ENCODE results near the gene TYMP.

Gene TYMP

DNA sequence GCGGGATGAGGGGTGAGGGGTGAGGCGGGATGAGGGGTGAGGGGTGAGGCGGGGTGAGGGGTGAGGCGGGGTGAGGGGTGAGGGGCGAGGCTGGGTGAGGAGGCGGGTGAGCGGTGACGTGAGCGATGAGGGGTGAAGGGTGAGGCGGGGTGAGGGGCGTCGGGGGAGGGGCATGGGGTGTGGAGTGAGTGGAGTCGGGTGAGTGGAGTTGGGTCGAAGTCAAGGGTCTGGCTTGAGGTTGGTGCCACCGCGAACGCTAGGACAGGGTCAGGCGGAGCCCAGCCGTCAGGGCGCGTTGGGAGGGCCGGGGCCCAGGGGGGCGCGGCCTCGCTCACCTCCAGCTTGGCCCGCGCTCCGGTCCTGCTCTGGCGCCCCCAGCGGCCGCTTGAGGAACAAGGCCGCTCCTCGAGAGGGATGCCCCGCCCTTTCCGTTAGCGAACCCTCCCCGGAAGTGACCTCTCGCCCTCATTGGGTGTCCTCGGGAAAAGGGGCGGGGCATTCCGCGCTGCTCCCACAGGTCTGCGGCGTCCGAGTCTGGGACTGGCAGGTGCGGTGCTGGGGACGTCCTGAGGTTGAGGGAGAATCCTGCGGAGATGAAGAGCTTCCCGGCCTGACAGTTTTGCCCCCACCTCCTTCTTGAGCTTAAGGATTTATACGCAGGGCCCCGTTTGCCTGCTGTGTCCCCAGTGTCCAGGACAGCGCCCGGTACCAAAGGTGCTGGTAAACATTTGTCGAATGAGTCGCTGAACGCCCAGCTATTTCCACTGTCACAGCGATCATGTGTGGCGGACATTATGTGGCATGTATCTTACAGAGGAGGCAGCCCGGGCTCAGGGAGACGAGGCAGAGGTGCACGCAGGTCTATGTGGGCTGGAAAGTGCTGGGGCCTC lies 33.0 kb upstream of the TYMP start, which contains the start of gene SYCE3:
Gene SYCE3 (minus strand): TSS at position 397 of the 890 bp plus-strand sequence. CDS start 6,514 bp downstream, outside the sequence.
- DNase-seq, result peak; percentile 98

- DNase-seq, result no peak
Measured at GRCh38 chr22:50561401-50562358, 31.9 kb upstream of the TYMP start.

GRCh38 chr22:50560034-50560433 lies 30.2 kb upstream of the TYMP start:
- no peak for DNase-seq

DNA sequence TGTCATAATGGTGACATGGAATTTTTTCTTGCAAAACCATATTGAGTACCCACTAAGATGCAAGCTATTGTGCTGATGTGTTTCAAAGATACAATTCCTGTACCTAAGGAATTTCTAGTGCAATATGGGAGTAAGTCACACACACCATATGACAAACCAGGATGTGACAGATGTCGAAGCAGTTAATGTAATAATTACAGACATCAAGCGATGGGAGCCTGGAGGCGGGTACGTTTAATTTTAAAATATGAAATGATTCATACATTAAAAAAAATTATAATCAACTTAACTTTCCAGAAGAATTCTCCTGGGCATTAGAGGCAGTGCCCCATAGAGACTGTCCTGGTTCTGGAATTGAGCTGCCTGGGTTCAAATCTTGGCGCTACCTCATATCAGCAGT lies 26.9 kb upstream of the TYMP start:
- no peak for DNase-seq

- no peak for DNase-seq
Measured at GRCh38 chr22:50553310-50553709, 23.5 kb upstream of the TYMP start.

DNA sequence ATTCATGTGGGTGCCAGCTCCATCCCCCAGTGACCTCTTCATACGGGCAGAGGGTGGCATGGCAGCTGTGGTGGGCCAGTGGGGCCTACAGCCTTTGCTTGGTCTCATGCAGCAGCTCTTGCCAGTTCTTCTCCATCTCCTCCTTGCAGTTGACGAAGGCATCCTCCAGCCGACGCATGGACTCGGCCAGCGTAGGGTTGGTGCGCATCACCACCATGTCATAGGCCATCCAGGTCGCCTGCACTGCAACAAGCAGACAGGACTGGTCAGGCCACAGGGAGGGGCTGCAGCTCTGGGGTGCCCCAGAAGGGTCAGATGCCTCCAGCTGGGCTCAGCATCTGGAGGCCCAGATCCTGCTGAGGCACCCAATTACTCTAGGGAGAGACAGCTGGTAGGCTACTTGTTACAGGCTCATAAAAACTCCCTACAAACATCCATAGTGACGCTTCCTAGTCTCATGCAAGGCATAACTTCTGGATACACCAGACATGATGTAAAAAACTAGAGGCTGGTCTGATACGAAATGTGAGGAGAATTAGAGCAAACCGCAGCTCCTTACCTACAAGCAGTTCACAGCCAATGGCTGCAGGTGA lies 21.4 kb upstream of the TYMP start:
- no peak for DNase-seq

GRCh38 chr22:50550395-50550794 lies 20.6 kb upstream of the TYMP start:
- DNase-seq, result no peak

GRCh38 chr22:50548921-50549790 lies 19.3 kb upstream of the TYMP start:
- no peak for DNase-seq

DNA sequence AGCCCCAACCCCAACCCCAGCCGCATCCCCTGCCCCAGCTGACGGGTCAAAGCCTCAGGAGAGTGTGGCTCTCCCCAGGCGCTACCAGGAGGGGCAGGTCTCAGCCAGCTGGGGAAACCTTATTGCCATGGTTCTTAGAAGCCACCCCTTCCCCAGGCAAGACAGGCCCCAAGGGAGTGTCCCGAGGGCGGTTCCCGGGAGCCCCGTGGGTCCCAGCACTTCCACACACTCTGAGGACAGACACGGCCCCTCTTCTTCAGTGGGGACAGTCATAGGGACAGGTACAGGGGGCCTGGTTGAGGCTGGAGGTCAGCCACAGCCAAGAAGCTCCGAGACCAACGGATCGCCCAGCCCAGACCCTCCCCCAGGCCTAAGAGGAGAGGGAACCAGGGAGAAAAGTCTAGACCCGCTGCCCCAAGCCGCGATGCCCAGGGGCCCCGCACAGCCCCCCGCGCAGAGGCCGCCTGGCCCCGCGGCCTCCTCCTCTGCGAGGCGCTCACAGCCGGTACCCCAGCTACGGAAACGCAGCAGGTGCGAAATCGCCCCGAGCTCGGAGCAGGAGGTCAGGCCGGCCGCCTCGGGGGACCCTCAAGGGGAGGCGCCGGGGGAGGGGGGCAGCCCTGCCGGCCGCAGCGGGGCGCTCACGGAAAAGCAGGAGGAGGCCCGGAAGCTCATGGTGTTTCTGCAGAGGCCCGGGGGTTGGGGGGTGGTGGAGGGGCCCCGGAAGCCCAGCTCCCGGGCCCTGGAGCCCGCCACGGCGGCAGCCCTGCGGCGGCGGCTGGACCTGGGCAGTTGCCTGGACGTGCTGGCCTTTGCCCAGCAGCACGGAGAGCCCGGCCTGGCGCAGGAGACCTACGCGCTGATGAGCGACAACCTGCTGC lies 18.5 kb upstream of the TYMP start:
- DNase-seq, result peak; percentile 38

- DNase-seq, result no peak
Measured at GRCh38 chr22:50547263-50547985, 17.6 kb upstream of the TYMP start.

GRCh38 chr22:50546326-50547262 lies 16.8 kb upstream of the TYMP start:
- DNase-seq, result no peak

DNA sequence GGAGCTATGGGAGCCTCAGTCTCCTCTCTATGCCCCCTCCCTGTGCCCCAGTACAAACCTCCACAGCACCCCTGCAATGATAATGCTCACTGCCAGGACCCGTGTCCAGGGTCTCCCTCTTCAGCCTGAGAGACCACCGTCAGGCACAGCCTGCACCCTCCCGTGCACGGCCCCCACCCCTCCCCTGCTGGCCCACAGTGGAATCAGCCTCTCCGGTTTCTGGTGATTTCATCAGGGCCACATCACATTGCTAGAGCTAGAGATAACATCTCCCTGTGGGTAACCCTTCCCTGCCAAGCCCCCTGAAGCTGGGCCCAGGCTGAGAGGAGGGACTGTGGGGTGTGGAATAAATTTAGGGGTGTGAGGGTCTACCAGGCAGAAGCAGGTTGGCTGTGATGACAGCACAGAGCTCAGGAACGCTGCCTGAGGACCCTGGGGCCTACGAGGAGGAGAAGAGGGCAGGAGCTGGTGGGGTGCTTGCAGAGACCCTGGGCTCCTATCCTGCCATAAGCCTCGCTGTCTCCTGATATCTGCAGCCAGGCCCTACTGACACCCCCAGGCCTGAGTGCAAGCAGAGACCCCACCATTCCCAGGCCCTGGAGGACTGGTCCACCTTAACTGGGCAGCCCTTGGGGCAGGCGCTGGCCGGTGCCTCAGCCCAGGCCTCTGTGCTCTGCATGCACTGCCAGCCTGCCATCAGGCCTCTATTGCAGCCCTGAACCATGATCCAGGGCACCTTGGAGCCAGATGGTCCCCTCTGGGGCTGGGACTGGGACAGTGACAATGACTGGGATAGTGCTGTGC lies 15.9 kb upstream of the TYMP start, which contains the start of gene KLHDC7B:
Gene KLHDC7B (plus strand): TSS at position 378 of the 804 bp plus-strand sequence. CDS start 345 bp downstream, at position 723.
- DNase-seq, result peak; percentile 74

- peak; percentile 68 for DNase-seq
Measured at GRCh38 chr22:50544746-50545253, 15.0 kb upstream of the TYMP start.

DNA sequence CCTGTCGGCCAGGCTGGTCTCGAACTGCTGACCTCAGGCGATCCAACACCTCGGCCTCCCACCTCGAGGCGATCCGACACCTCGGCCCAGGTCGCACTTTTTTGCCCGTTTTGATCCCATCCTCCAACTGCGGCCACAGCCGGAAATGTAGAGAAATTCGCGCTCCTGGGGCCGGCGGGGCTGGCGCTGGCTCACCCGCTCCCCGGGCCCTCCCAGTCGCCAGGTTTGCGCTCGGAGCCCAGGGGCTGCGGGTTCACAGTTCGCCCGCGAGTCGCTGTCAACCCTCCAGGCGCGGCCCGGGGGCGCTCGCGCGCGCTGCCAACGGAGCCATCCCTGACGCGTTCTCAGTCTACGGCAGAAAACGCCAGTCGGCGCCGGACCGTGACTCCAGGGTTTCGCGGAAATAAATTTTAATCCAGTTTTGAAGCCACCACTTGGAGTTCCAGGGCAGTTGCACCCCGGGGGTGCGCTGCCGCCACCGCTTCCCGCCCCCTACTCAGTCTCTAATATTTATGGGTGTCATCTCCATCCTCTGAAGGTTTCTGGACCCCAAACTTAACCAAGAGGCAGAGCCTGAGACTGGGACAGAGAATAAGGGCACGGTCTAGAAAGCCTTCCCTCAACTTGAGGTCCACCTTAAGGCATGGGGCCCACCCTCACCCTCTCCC lies 14.4 kb upstream of the TYMP start:
- peak; percentile 89 for DNase-seq

- peak; percentile 51 for DNase-seq
Measured at GRCh38 chr22:50542416-50542927, 12.7 kb upstream of the TYMP start.

GRCh38 chr22:50541667-50542026 lies 11.8 kb upstream of the TYMP start:
- DNase-seq, result peak; percentile 53

DNA sequence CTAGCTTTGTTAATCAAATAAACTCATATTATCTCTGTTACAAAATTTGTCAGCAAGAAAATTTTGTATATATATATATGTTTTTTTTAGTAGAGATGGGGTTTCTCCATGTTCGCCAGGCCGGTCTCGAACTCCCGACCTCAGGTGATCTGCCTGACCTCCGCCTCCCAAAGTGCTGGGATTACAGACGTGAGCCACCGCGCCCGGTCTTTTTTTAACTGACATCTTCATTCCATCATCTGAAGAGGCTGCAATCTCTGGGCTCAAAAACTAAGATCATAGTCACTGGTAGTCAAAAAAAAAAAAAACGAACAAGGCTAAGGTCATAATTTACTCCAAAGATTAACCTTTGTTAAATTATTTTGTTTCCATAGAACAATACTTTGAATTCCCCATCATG lies 10.6 kb upstream of the TYMP start:
- no peak for DNase-seq
